ENCODE results near the gene PHIP.

GRCh38 chr6:79065232-79065631 is 12.8 kb downstream of the PHIP start:
- TF ChIP-seq CTCF (IDR thresholded peaks at IDR 0.05) (no peak), POLR2A (IDR thresholded peaks at IDR 0.05) (no peak), EP300 (IDR thresholded peaks at IDR 0.05) (no peak), POLR2AphosphoS5 (IDR thresholded peaks at IDR 0.05) (no peak)
